Urinary bladder (tissue), 4 donors: Measurements from ENCODE around the gene APOL6. TPM values are rescaled to one million over a fixed set of nuclear protein-coding genes. Genes with fewer than 3 reads are reported as not detected.
"Not testable (repeated sequence)": the region's sequence is repeated elsewhere in the genome, so short reads cannot be mapped to it uniquely, and the experiment has no call there.

Source experiments
- DNase-seq: peaks from one replicate; pipeline ENCODE4 v3.0.0-alpha.2; 2015; ENCODE audit errors: extremely low spot score
- H3K27ac ChIP-seq: one replicate; pipeline ENCODE4 v1.5.1; 2013; ENCODE audit warnings: low read depth, mild to moderate bottlenecking, moderate library complexity
- H3K36me3 ChIP-seq: one replicate; pipeline ENCODE4 v1.6.1; 2013; ENCODE audit warnings: mild to moderate bottlenecking, moderate library complexity; ENCODE audit not compliant: insufficient read depth
- H3K4me1 ChIP-seq: one replicate; pipeline ENCODE4 v1.6.1; 2013; ENCODE audit warnings: mild to moderate bottlenecking, moderate library complexity; ENCODE audit not compliant: insufficient read depth
- H3K4me3 ChIP-seq: one replicate; pipeline ENCODE4 v1.5.1; 2013; ENCODE audit warnings: low read depth, low read length
- WGBS: extraction: QIAGEN DNeasy Blood & Tissue Kit; methylation state at CpG from one replicate; pipeline ENCODE4 v1.1.7; 2013; 5-methylcytosine and 5-hydroxymethylcytosine counted together
- polyA plus RNA-seq: library from polyadenylated mRNA; stranded (reverse); fragments of 200-250 nt; gene quantifications from one replicate; pipeline ENCODE4 v1.2.3, GENCODE V29; 2013
- total RNA-seq: library from RNA; depleted of rRNA; stranded (reverse); fragments of >200 nt; gene quantifications from one replicate; pipeline ENCODE4 v1.2.3, GENCODE V29; 2014
- donor health status: healthy with polysubstance abuse.
- donor health status: healthy.

APOL6 gene
- total and polyA plus RNA-seq, 2 donors, result 7.0 to 23.6 TPM

DNA sequence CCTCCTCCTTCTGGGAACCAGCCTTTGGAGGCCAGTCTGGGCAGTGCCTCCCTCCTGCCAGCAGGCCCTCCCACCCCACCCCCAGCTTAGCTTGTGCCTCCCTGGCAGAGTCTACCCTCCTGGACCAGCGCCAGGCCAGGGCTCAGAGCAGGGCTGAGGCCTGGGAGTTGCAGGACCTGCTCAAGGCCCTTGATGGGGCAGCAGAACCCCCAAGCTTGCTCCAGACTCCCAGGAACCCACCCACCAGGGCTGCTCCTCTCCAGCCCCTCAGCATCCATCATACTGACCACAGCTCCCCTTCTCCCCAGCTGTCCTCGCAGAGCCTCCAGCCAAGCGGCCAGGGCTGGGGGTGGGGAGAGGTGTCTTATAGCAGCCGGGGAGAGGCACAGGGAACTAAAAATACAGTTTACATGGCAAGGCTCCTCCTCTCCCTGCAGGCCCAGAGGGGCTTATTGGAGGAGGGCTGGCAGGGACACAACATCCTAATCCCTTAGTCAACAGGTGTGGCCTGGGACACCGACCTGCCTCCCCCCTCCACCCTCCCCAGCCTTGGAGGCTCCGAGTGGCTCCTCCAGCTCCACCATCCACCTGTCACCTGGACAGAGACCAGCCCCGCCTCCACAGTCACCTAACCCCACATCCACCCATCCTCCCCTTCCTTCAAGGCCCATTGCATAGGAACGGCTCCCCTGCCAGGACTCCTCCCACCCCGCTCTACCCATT is 25.9 kb upstream of the APOL6 start:
- DNase-seq, result no peak
- H3K27ac ChIP-seq, result no peak overlapping the region
- H3K4me3 ChIP-seq, result no peak overlapping the region
- WGBS, result 64% methylated on average over 9 of the region's 9 CpGs
- no peaks in the 10 kb centered on the region for H3K36me3 ChIP-seq
- no peaks in the 10 kb centered on the region for H3K4me1 ChIP-seq

DNA sequence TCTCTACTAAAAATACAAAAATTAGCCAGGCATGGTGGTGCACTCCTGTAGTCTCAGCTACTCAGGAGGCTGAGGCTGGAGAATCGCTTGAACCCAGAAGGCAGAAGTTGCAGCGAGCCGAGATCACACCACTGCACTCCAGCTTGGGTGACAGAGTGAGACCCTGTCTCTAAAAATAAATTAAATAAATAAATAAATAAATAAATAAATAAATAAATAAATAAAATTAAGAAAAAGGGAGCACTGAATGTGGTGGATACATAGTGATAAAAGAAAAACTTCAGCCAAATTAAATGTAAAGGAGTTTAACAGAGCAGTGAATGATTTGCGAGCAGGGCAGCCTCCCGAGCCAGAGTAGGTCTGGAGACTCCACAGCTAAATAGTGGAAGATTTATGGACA is 24.4 kb upstream of the APOL6 start:
- not testable (repeated sequence) for H3K4me3 ChIP-seq, DNase-seq, H3K36me3 ChIP-seq, H3K4me1 ChIP-seq, H3K27ac ChIP-seq
- 92% methylated on average over 5 of the region's 5 CpGs for WGBS

DNA sequence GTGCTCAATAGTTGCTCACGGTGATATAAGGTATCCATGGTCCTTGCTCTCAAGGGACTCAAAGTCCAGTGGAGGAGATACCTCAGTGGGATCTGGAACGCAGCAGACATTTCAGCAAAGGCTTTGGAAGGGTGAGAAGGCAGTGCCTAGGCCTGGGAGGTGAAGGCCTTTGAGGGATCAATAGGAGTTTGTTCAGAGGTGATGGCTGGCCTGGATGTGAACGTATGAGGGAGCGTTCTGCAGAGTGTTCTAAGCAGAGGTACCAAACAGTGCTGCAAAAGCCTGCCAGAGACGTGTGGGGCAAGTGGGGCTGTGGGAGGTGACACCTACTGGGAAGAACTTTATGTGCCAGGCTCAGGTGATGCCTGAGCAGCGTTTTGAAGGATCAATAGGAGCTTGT is 23.7 kb upstream of the APOL6 start:
- 85% methylated on average over 6 of the region's 6 CpGs for WGBS
- DNase-seq, result no peak
- no peak overlapping the region for H3K4me3 ChIP-seq
- no peak overlapping the region for H3K27ac ChIP-seq
- H3K36me3 ChIP-seq, result no peaks in the 10 kb centered on the region
- no peaks in the 10 kb centered on the region for H3K4me1 ChIP-seq

DNA sequence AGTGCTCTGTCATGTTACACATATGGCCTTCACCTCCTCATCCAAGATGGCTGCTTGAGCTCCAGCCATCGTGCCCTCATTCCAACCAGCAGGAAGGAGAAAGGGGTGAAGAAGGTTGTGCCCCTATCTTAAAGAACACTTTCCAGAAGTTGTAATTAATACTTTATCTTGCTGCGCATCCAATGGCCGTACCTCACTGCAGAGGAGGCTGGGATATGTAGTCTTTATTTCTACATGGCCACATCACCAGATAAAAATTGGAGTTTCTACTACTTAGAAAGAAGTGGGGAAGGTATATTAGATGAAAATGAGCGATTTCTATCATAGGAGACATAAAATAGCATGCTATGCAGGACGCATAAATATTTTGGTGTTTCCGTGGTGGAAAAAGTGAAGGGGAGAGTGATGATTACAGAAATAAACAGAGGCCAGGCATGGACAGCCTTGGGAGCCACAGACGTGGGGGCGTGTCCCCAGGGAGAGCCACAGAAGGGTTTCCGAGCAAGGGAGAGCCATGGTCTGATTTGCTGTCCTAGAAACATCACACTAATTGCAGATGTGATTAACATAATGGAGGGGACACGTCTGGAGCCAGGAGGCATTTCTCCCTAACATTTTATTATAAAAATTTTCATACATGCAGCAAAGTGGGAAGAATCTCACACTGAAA is 22.3 kb upstream of the APOL6 start:
- H3K36me3 ChIP-seq, result no peaks in the 10 kb centered on the region
- H3K27ac ChIP-seq, result no peak overlapping the region
- 50% methylated on average over 10 of the region's 10 CpGs for WGBS
- DNase-seq, result no peak
- H3K4me3 ChIP-seq, result no peak overlapping the region
- H3K4me1 ChIP-seq, result no peaks in the 10 kb centered on the region

DNA sequence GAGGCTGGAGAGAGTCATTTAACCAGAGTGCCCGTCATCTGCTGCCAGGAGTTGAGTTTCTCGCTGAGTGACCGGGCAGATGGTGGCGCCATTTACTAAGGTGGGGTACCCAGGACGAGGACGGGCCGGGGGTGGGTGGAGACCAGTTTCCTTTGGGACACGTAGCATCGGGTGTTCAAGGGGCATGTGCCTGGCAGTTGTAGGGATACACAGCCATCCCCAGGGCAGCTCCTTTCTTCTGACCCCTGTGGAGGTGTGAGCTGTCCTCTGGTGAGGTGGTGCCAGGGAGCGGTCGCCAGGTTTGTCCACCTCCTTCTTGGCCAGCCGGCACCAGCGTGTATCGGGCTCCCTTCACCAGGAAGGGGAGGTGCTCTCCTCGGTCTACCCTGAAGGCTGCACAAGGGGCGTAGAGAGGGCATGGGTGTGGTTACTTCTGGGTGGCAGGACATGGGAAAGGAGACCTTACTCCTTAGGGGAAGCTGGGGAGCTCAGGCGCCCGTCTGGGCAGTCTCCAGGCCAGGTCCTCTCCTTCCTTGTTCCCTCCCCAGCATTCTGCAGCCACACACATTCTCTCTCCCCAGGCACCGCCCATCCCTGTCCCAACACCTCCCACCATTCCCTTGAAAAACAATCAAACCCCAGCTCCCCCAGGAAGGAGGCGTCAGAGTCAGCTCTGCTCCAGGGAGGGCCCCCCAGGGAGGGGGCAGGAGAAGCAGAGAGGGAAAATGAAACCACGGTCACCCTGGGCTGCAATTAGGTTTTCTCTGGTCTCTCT is 20.8 kb upstream of the APOL6 start:
- peak overlapping the region; percentile 36 for H3K4me3 ChIP-seq
- WGBS, result 4% methylated on average over 21 of the region's 21 CpGs
- peak; percentile 56 for DNase-seq
- H3K27ac ChIP-seq, result peak overlapping the region; percentile 77
- H3K36me3 ChIP-seq, result no peaks in the 10 kb centered on the region
- no peaks in the 10 kb centered on the region for H3K4me1 ChIP-seq

DNA sequence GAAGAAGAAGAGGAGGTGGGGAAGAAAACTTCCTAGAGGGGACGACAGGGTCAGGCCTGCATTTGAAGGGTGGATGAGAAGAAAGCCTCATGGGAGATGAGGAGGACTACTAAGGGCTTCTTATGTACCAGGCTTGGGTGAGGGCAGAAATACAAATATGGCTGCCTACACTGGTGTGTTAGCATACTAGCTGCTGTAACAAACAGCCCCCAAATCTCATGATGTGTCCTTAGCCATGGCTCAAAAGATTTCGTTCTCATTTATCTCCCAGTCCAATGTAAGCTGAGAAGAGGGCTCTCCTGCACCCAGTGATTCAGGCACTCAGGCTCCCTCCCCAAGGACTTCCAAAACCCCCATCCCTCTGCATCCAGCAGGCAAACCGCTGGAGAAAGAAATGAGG is 19.5 kb upstream of the APOL6 start:
- no peak for DNase-seq
- Histone ChIP-seq H3K36me3 (no peaks in the 10 kb centered on the region), H3K4me3 (no peak overlapping the region), H3K27ac (no peak overlapping the region), H3K4me1 (no peaks in the 10 kb centered on the region)
- 94% methylated on average over 3 of the region's 3 CpGs for WGBS

DNA sequence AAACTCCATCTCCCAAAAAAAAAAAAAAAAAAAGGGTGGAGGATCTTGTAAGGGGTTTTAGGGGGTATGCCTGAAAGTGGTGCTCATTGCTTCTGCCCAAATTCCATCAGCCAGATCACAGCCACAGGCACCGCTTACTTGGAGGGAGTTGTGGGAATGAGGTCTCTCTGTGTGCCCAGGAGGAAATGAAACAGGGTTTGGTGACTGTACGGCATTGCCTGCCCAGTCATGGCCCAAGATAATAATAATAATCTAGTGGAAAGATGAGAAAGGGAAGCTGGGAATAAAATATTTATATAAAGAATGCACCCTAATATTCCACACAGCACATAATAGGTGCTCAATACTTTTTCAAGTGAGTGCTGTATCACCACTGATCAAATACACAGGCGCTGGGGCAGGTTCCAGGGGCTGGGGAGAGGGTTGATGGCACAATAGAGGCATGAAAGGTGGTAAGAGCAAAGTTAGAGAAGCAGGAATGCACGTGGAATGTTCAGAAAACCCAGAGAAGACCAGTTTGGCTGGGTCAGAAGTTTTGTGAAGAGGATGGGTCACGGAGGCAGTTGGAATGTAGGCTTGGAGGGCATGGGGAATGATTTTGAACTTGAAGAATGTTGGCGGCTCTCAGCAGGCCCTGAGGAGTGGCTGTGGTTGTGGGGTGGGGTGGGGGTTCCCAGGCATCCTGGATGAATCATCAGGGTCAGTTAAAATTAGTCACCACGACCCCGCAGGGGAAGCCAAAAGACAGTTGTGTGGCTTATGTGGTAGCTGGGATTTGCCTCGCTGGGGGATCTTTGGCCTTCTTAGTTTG is 18.6 kb upstream of the APOL6 start:
- Histone ChIP-seq H3K4me3 (no peak overlapping the region), H3K4me1 (no peaks in the 10 kb centered on the region), H3K27ac (peak overlapping the region; percentile 66), H3K36me3 (no peaks in the 10 kb centered on the region)
- 22% methylated on average over 9 of the region's 9 CpGs for WGBS
- no peak for DNase-seq

DNA sequence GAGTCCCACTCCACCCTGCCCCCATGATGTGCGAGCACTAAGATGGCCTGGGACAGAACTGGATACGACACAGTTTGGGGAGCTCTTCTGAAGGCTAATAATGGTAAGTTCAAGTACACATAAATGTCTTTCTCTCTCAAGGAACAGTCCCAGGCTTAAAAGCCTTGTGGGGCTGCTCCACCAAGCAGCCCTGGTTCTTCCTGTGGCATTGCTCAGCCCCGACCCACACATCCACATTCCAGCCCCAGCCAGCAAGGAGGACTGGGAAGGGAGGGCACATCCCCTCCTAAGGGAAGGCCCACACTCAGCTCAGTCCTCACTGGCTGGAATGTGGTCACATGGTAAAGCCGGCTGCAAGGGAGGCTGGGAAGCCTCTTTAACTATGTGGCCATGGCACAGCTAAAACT is 17.9 kb upstream of the APOL6 start:
- no peaks in the 10 kb centered on the region for H3K4me1 ChIP-seq
- WGBS, result 78% methylated on average over 4 of the region's 4 CpGs
- no peak overlapping the region for H3K4me3 ChIP-seq
- DNase-seq, result no peak
- no peak overlapping the region for H3K27ac ChIP-seq
- H3K36me3 ChIP-seq, result no peaks in the 10 kb centered on the region

DNA sequence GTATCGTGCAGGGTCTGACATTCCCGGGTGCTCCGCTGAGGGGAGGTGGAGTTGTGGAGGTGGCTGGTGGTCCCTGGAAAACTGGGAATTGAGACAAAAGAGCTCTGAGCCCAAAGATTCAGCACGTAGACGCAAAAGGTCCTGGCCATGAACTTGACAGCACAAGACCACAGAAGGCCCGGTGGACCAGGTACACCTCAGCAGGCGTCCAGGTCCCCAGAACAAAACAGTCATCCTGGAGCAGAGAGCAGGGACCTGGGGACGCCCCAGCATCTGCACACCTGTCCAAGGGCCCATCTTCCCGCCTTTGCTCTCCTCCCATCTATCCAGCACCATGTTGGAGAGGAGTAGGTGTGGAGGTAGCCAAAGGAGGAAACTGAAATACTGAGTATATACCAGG is 17.4 kb upstream of the APOL6 start:
- H3K4me3 ChIP-seq, result no peak overlapping the region

DNA sequence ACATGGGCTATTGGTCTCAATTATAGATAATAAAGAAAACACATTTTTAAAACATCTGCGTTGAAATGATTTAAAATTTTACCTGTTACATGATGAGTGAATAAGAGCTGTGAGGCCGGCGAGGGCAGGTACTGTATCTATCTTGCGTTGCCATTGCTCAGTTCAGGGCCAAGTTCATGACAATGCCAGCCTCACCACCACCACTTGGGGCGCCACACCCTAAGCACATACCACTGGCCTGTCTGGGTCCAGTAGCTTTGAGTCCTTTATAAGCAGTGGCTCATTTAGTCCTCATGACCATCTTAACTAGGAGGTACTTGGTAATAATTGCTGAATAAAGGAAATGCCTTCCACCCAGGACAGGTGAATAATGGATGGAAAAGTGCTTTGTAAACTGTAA is 16.6 kb upstream of the APOL6 start:
- Histone ChIP-seq H3K4me1 (no peaks in the 10 kb centered on the region), H3K4me3 (no peak overlapping the region), H3K27ac (no peak overlapping the region), H3K36me3 (no peaks in the 10 kb centered on the region)
- DNase-seq, result no peak
- 82% methylated on average over 5 of the region's 5 CpGs for WGBS

More for the DNA sequence above, 17.4 kb upstream of the APOL6 start:
- 97% methylated on average over 9 of the region's 9 CpGs for WGBS
- DNase-seq, result no peak
- H3K27ac ChIP-seq, result no peak overlapping the region
- no peaks in the 10 kb centered on the region for H3K36me3 ChIP-seq
- no peaks in the 10 kb centered on the region for H3K4me1 ChIP-seq

DNA sequence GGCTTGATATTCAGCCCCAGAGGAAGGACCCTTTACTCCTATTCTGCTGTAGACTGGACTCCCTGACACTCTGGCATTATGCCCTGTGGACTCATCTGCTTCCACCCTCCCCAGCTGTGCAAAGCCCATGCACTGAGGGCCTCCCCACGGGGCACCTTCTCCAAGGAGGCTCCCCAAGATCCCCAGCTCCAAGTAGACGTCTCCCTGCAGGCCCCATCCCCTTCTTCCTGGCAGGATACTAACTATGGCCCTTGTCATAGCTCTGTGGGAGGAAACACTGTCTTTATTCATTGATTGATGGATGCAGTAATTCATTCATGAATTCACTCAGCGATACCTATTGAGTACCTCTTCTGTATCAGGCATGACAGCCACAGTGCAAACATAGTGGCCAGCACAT is 15.3 kb upstream of the APOL6 start:
- H3K27ac ChIP-seq, result no peak overlapping the region
- H3K4me1 ChIP-seq, result no peaks in the 10 kb centered on the region
- H3K36me3 ChIP-seq, result no peaks in the 10 kb centered on the region
- WGBS, result 78% methylated on average over 3 of the region's 3 CpGs
- no peak for DNase-seq
- no peak overlapping the region for H3K4me3 ChIP-seq

DNA sequence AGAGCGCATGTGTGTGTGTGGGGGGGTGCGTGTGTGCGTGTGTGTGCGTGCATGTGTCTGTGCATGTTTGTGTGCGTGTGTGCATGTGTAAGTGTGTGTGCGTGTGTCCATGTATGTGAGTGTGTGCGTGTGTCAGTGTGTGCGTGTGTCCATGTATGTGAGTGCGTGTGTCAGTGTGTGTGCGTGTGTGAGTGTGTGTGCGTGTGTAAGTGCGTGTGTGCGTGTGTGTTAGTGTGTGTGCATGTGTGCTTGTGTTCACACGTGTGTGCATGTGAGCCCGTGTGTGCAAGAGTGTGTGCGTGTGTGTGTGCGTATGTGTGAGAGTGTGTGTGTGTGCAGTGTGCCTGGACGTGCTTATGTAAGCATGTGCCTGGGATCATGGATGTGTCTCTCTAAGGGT is 14.7 kb upstream of the APOL6 start:
- no peak overlapping the region for H3K4me3 ChIP-seq
- H3K36me3 ChIP-seq, result no peaks in the 10 kb centered on the region
- WGBS, result 83% methylated on average over 18 of the region's 18 CpGs
- H3K4me1 ChIP-seq, result no peaks in the 10 kb centered on the region
- no peak for DNase-seq
- no peak overlapping the region for H3K27ac ChIP-seq

DNA sequence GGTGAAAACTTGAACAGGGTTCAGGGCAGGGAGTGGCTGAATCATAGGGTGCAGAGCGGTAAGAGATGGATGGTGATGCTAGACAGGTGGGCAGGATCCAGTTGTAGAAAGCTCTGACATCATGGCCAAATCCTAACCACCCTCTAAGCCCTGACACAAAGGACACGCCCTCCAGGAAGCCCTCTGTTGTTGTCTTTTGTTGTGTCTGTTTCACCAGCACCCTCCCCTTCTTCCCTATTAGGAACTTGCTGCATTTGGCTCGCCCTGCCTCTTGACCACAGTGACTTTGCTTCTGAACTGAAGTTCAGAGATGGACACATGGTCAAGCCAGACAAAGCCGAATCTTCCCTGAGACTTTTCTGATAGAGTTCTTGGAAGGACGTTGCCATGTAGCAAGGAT is 14.2 kb upstream of the APOL6 start:
- Histone ChIP-seq H3K4me1 (no peaks in the 10 kb centered on the region), H3K27ac (no peak overlapping the region), H3K36me3 (no peaks in the 10 kb centered on the region), H3K4me3 (no peak overlapping the region)
- 75% methylated on average over 5 of the region's 5 CpGs for WGBS
- DNase-seq, result no peak
